22Rv1 (cell line): ENCODE data around the gene NPTXR.

Source experiments
- H3K27ac ChIP-seq: fragments of 450-650 bp; 2 replicates; pipeline ENCODE4 v1.5.1; 2017
- CTCF ChIP-seq: fragments of 450-650 bp; IDR thresholded peaks from 2 replicates; pipeline ENCODE4 v1.5.1; 2017; ENCODE audit warnings: mild to moderate bottlenecking
- ZFX ChIP-seq: fragments of 450-650 bp; IDR thresholded peaks from 2 replicates; pipeline ENCODE4 v1.6.1; 2017; ENCODE audit warnings: antibody characterized with exemption, borderline replicate concordance

Gene NPTXR

GRCh38 chr22:38775656-38776055 is 68.2 kb downstream of the NPTXR start:
- H3K27ac ChIP-seq, result no peak overlapping the region
- TF ChIP-seq CTCF, result no peak
- no peak for TF ChIP-seq ZFX

GRCh38 chr22:38774496-38775166 is 69.2 kb downstream of the NPTXR start:
- H3K27ac ChIP-seq, result no peak overlapping the region
- TF ChIP-seq ZFX (no peak), CTCF (no peak)

DNA sequence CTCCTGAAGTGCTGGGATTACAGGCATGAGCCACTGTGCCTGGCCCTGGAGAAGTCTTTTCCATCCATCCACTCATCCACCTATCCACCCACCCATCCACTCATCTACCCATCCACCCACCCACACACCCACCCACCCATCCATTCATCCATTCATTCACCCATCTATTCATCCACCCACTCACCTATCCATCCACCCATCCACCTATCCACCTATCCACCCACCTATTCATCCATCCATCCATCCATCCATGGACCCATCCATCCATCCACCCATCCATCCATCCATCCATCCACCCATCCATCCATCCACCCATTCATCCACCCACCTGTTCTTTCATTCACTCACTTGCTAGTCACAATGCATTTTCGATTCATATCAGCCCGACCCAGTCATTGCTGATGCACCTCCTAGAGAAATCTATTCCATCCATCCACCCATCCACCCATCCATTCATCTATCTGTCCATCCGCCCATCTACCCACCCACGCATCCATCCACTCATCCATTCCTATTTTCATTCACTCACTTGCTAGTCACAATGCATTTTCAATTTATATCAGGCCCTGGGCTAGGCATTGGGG is 70.4 kb downstream of the NPTXR start:
- no peak for TF ChIP-seq ZFX
- H3K27ac ChIP-seq, result no peak overlapping the region

- no peak for TF ChIP-seq CTCF
- no peak for TF ChIP-seq ZFX
- no peak overlapping the region for H3K27ac ChIP-seq
These were observed 71.3 kb downstream of the NPTXR start for GRCh38 chr22:38772623-38772873.

- TF ChIP-seq CTCF, result no peak
- no peak for TF ChIP-seq ZFX
- H3K27ac ChIP-seq, result no peak overlapping the region
These were observed 73.4 kb downstream of the NPTXR start for GRCh38 chr22:38770257-38770949.
